ENCODE measurements around the gene ERICH3.

- TF ChIP-seq CTCF (IDR thresholded peaks at IDR 0.05), result no peak
- TF ChIP-seq EP300 (IDR thresholded peaks at IDR 0.05), result no peak
- TF ChIP-seq POLR2A (IDR thresholded peaks at IDR 0.05), result no peak
These were observed 6.2 kb upstream of the ERICH3 start for GRCh38 chr1:74679811-74680210.

All from ovary (tissue), 3 donors.